Epithelial cell of prostate (primary cell): ENCODE results near the gene TNS3.
A peak's percentile ranks its signal among the peaks of the same experiment; 100 is the strongest.

Experiments used
- DNase-seq: peaks from one replicate; pipeline ENCODE4 v3.0.0-alpha.2; 2011; ENCODE audit warnings: low read depth, low spot score
- H3K27ac ChIP-seq: fragments of 450-650 bp; 2 replicates; pipeline ENCODE4 v1.5.1; 2017; ENCODE audit warnings: mild to moderate bottlenecking

Gene TNS3

GRCh38 chr7:47493976-47494911 lies 87.7 kb downstream of the TNS3 start:
- H3K27ac ChIP-seq: no peak overlapping the region

GRCh38 chr7:47492716-47493325 lies 89.1 kb downstream of the TNS3 start:
- H3K27ac ChIP-seq: no peak overlapping the region
- DNase-seq: no peak

More at GRCh38 chr7:47493976-47494911, 87.7 kb downstream of the TNS3 start:
- DNase-seq: no peak

DNA sequence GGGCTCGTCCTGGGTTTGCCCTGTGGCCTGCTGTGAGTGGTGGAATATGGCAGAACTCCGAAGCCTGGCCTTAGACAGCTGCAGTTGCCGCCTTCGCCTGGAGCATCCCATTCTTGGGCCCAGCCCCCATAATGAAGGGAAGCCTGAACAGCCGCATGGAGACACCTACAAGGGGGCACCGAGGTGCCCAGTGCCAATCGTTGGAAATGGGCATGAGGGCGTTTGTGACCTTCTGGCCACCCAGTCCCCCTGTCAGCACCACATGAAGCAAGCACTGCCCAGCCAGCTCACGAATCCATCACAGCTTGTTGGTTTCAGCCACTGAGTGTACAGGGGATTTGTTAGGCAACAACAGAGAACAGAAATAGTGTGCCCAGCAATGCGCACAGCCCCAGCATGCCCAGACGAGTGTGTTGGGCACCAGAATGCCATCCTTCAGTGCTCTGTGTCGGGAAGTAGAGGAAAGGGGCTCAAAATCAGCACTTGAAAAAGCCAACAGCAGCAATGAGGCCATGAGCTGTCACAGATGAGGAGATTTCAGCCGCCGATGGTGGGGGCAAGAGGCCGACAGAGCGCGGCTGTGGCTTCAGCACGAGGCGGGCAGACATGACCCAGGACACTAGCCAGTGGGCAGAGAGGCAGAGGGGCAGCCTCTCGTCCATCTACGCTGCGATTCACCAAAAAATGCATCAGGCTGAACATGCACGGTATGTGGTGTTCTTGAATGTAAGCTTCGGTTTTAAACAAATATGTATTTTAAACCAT lies 91.2 kb downstream of the TNS3 start:
- no peak overlapping the region for H3K27ac ChIP-seq
- no peak for DNase-seq

DNA sequence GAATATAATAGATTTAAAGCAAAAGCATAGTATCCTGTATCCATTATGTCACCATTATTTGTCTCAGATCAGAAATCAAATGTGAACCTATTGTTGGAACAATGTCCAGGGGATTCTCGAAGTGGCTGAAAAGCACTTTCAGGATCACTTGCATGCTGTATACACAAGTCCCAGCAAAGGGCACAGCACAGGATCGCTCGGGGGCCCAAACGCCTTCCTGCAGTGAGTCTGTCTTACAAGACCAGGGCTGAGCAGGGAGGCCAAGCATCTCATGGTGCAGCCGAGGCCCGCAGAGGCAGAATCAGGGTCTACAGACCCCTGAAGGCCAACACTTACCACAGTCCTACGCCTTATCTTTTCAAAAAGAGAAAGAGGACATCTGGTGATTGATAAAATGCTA lies 92.3 kb downstream of the TNS3 start:
- no peak for DNase-seq

GRCh38 chr7:47488969-47489342 lies 93.0 kb downstream of the TNS3 start:
- DNase-seq: no peak
- no peak overlapping the region for H3K27ac ChIP-seq

More for the DNA sequence above, 92.3 kb downstream of the TNS3 start:
- no peak overlapping the region for H3K27ac ChIP-seq

DNA sequence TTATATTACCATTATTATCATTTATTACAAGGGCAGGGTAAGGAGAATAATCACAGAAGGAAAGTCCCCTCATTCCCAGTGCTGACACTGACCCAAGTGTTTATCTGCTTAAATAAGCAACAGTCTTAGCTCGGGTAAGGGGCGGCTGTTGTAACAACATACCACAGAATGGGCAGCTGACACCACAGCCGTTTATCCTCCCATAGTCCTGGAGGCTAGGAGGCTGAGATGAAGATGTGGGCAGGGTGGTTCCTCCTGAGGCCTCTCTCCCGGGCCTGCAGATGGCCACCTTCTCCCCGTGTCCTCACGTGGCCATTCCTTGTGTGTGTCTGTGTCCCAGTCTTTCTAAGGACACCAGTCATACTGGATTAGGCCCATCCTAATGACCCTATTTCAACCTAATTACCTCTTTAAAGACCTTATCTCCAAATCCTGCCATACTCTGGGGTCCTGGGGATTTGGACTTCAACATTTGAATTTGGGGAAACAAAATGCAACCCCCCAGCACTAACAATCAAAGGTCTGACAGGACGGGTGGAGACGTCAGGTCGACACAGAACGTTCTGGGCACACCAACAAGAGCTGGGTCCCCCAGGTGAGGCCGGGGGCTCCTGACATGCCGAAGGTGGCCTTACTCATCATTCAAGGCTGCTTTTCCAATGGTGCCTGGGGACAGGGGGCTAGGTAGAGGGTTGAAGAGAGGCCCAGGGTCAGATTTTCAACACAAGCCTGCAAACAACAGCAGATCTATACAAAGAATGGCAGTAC lies 93.5 kb downstream of the TNS3 start:
- no peak overlapping the region for H3K27ac ChIP-seq
- DNase-seq: no peak

DNA sequence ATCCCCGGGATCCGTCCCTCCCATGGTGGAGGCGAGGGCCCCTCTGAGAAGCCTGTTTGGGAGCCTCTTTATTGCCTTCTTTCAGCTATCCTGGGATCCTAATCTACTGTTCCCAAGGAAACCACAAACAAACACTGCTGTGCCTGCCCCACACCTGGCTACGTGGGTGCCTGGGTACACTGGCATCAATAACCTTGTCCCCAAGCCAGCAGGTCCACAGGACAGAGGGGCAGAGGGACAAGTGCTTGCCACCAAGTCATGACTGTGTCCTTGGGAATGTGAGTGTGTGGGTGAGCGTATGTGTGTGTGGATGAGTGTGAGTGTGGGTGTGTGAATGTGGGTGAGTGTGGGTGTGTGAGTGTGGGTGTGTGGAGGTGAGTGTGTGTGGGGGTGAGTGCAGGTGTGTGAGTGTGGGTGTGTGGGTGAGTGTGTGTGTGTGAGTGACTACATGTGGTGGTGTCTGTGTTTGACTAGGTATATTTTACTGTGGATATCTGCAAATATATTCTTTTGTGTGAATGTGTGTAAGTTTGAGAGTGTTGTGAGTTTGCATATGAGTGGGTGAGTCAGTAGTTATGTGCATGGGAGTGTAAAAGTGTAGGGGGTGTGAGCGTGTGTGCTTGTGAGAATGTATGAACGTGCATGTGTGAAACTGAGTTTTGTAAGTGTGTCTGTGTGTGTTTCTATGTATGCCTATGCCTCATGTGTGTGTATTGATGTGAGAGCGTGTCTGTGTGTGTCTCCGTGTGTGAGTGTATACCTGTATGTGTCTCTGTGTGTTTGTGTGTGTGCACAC lies 96.1 kb downstream of the TNS3 start:
- DNase-seq: no peak
- no peak overlapping the region for H3K27ac ChIP-seq

- H3K27ac ChIP-seq: no peak overlapping the region
- no peak for DNase-seq
Observed at GRCh38 chr7:47484923-47485639, 96.8 kb downstream of the TNS3 start.

- H3K27ac ChIP-seq: no peak overlapping the region
- no peak for DNase-seq
Observed at GRCh38 chr7:47484457-47484856, 97.5 kb downstream of the TNS3 start.

GRCh38 chr7:47483604-47484273 lies 98.2 kb downstream of the TNS3 start:
- H3K27ac ChIP-seq: no peak overlapping the region
- no peak for DNase-seq

GRCh38 chr7:47482013-47482875 lies 99.7 kb downstream of the TNS3 start:
- H3K27ac ChIP-seq: no peak overlapping the region
- DNase-seq: peak; percentile 16

- no peak overlapping the region for H3K27ac ChIP-seq
- no peak for DNase-seq
Observed at GRCh38 chr7:47481541-47482012, 100.3 kb downstream of the TNS3 start.

DNA sequence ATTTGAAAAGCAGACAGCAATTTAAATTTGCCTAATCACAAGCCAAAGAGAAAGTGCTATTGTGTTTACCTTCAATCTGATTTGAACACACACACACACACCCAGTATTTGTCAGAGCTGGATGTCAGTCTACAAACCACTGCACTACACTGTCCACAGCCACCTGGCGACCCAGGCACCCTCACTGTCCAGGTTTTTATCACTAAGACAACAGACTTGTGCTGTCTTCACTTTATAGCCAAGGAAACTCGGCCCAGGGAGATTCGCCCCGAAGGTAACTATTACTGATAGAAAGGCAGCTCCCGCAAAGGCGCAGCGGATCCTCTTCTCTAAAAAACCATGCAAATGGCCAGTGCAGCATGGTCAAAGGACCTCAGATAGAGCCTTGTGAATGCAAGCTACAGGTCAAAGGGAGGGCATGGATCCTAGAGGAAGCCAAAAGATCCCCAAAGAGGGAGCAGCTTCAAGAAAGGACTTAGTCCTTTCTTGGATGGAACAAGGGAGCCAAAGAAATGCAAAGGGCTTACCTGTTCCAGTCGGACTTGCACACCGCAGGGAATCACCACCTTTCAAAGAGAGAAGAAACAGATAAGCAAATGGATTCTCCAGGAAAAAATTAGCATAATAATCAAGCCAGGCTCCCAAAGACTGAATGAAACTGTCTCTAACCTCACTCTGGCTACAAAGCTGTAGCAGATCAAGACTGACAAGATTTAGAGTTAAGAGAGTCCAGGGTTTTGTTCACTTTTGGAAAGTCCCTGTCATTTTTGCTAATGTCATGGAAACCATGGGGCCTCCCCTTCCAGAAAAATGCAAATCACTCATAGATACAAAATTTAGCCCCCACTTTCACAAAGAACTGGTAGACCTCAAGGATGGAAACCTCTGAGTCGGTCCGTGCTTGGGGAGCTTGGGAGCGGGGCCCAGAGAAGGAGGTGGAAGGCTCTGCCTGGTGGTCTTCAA lies 101.1 kb downstream of the TNS3 start:
- no peak for DNase-seq
- H3K27ac ChIP-seq: no peak overlapping the region

GRCh38 chr7:47479821-47480575 lies 101.9 kb downstream of the TNS3 start:
- H3K27ac ChIP-seq: no peak overlapping the region
- DNase-seq: no peak

GRCh38 chr7:47478926-47479711 lies 102.8 kb downstream of the TNS3 start:
- no peak overlapping the region for H3K27ac ChIP-seq
- no peak for DNase-seq
